Sigmoid colon (tissue), 7 donors: ENCODE measurements around the gene GDPD5. TPM values are rescaled to one million over a fixed set of nuclear protein-coding genes. Genes with fewer than 3 reads are reported as not detected.
A peak's percentile ranks its signal among the peaks of the same experiment; 100 is the strongest.

ENCODE experiments used
- DNase-seq: peaks from one replicate; pipeline ENCODE4 v3.0.0-alpha.2; 2019
- H3K27ac ChIP-seq, 4 donors: fragments of 200-600 bp; sonication (generic); one replicate each; pipeline ENCODE4 v1.5.1; 2016 to 2019; ENCODE audit warnings: mild to moderate bottlenecking in 1 of 4
- H3K27me3 ChIP-seq, 3 donors: fragments of 200-600 bp; sonication (generic); one replicate each; pipeline ENCODE4 v1.5.1; 2019; ENCODE audit warnings: mild to moderate bottlenecking in 1 of 3
- H3K36me3 ChIP-seq, 4 donors: fragments of 200-600 bp; sonication (generic); one replicate each; pipeline ENCODE4 v1.5.1; 2016 to 2019
- H3K4me1 ChIP-seq, 4 donors: fragments of 200-600 bp; sonication (generic); one replicate each; pipeline ENCODE4 v1.5.1; 2017 to 2019
- H3K4me3 ChIP-seq, 4 donors: fragments of 200-600 bp; sonication (generic); one replicate each; pipeline ENCODE4 v1.5.1; 2017 to 2019; ENCODE audit warnings: mild to moderate bottlenecking in 2 of 4, moderate library complexity in 1 of 4
- H3K9me3 ChIP-seq, 4 donors: fragments of 200-600 bp in 3 of 4; sonication (generic) in 3 of 4; one replicate each; pipeline versions ENCODE4 v1.5.1 to v1.6.1; 2013 to 2019
- CTCF ChIP-seq, 4 experiments: fragments of 450-650 bp in 3 of 4; fragments of 200-600 bp in 1 of 4; IDR thresholded peaks; one replicate each; pipeline ENCODE4 v1.5.1; 2016 to 2019; ENCODE audit warnings: antibody characterized with exemption in 4 of 4, mild to moderate bottlenecking in 3 of 4, moderate library complexity in 2 of 4
- EP300 ChIP-seq, 4 donors: sonication (generic); formaldehyde crosslinking; IDR thresholded peaks; one replicate each; pipeline ENCODE4 v1.6.1; 2017; ENCODE audit warnings: antibody characterized with exemption in 4 of 4
- POLR2A ChIP-seq, 2 donors: fragments of 450-650 bp; IDR thresholded peaks; one replicate each; pipeline ENCODE4 v1.6.1; 2016; ENCODE audit warnings: antibody characterized with exemption in 2 of 2, mild to moderate bottlenecking in 2 of 2, moderate library complexity in 2 of 2
- POLR2AphosphoS5 ChIP-seq, 4 donors: sonication (generic); formaldehyde crosslinking; IDR thresholded peaks; one replicate each; pipeline ENCODE4 v1.6.1; 2017; ENCODE audit warnings: antibody characterized with exemption in 4 of 4
- WGBS, 2 donors: extraction: QIAGEN DNeasy Blood & Tissue Kit; methylation state at CpG; one replicate each; pipeline ENCODE4 v1.1.7; 2013; 5-methylcytosine and 5-hydroxymethylcytosine counted together
- intact Hi-C: fragments of 100-400 bp; cut with DNase I; formaldehyde crosslinking; loops from one replicate; pipeline ENCODE4 v1.15.1; 2023
- polyA plus RNA-seq, 3 donors: library from polyadenylated mRNA; stranded (reverse); fragments of 200-250 nt; gene quantifications; one replicate each; pipeline ENCODE4 v1.2.3, GENCODE V29; 2013
- total RNA-seq, 4 donors: library from RNA; depleted of rRNA; stranded (reverse); fragments of >200 nt; gene quantifications; one replicate each; pipeline ENCODE4 v1.1.0, GENCODE V29; 2016
- donor health status: healthy with polysubstance abuse.
- donor health status: Bipolar disorder and iron deficiency.
- donor health status: healthy.

The GDPD5 gene
- total and polyA plus RNA-seq, 7 donors = 2.4 to 8.1 (median 5.8) TPM; not detected in 1

- peaks cover 0 to 80% (median 70%) of the 10 kb centered on the region in 4 donors for H3K4me1 ChIP-seq
- no peaks in the 10 kb centered on the region for H3K9me3 ChIP-seq
- H3K27me3 ChIP-seq = no peaks in the 10 kb centered on the region
- TF ChIP-seq POLR2A (IDR thresholded peaks at IDR 0.05) (no peak), POLR2AphosphoS5 (IDR thresholded peaks at IDR 0.05) (no peak), CTCF (IDR thresholded peaks at IDR 0.05) (no peak), EP300 (IDR thresholded peaks at IDR 0.05) (no peak)
- WGBS, 2 donors = 86 to 93% methylated on average over 43 of the region's 43 CpGs
- H3K27ac ChIP-seq = peak overlapping the region; percentile 98 to 100 (median 100)
- DNase-seq = no peak
- intact Hi-C loops = no loop called here
- peaks cover 34 to 53% (median 48%) of the 10 kb centered on the region in 4 donors for H3K36me3 ChIP-seq
- H3K4me3 ChIP-seq = peak overlapping the region in 1 of 4 donors; percentile 9
Observed at GRCh38 chr11:75565916-75566762, 40.4 kb upstream of the GDPD5 start.

- Histone ChIP-seq H3K27ac (peak overlapping the region; percentile 98 to 100 (median 100)), H3K4me1 (peaks cover 0 to 83% (median 73%) of the 10 kb centered on the region in 4 donors), H3K27me3 (no peaks in the 10 kb centered on the region), H3K9me3 (no peaks in the 10 kb centered on the region), H3K36me3 (peaks cover 27 to 45% (median 40%) of the 10 kb centered on the region in 4 donors), H3K4me3 (peak overlapping the region in 2 of 4 donors; percentile 9 to 84)
- intact Hi-C loops = no loop called here
- TF ChIP-seq POLR2AphosphoS5 (IDR thresholded peaks at IDR 0.05) = peak in 2 of 4 donors; percentile 20 to 51
- no peak for TF ChIP-seq EP300 (IDR thresholded peaks at IDR 0.05)
- no peak for TF ChIP-seq CTCF (IDR thresholded peaks at IDR 0.05)
- no peak for TF ChIP-seq POLR2A (IDR thresholded peaks at IDR 0.05)
- 57 to 68% methylated on average over 5 of the region's 5 CpGs for WGBS, 2 donors
- peak; percentile 88 for DNase-seq
Observed at GRCh38 chr11:75565221-75565814, 39.6 kb upstream of the GDPD5 start.

GRCh38 chr11:75563978-75564552 is 38.3 kb upstream of the GDPD5 start:
- peak overlapping the region; percentile 80 to 91 (median 84) for H3K4me3 ChIP-seq
- H3K9me3 ChIP-seq = no peaks in the 10 kb centered on the region
- TF ChIP-seq CTCF (IDR thresholded peaks at IDR 0.05) (peak in 3 of 4 experiments; percentile 38 to 74 (median 55)), EP300 (IDR thresholded peaks at IDR 0.05) (no peak), POLR2AphosphoS5 (IDR thresholded peaks at IDR 0.05) (peak in 2 of 4 donors; percentile 46 to 64), POLR2A (IDR thresholded peaks at IDR 0.05) (no peak)
- H3K36me3 ChIP-seq = peaks cover 14 to 32% (median 28%) of the 10 kb centered on the region in 4 donors
- peak; percentile 90 for DNase-seq
- peak overlapping the region; percentile 98 to 100 (median 100) for H3K27ac ChIP-seq
- peaks cover 0 to 89% (median 83%) of the 10 kb centered on the region in 4 donors for H3K4me1 ChIP-seq
- 66 to 78% methylated on average over 9 of the region's 9 CpGs for WGBS, 2 donors
- intact Hi-C loops = no loop called here
- H3K27me3 ChIP-seq = no peaks in the 10 kb centered on the region

- DNase-seq = no peak
- Histone ChIP-seq H3K4me1 (peaks cover 0 to 90% (median 87%) of the 10 kb centered on the region in 4 donors), H3K36me3 (peaks cover 11 to 27% (median 22%) of the 10 kb centered on the region in 4 donors), H3K27ac (peak overlapping the region; percentile 98 to 100 (median 100)), H3K9me3 (no peaks in the 10 kb centered on the region), H3K4me3 (peak overlapping the region; percentile 80 to 91 (median 84)), H3K27me3 (no peaks in the 10 kb centered on the region)
- TF ChIP-seq POLR2AphosphoS5 (IDR thresholded peaks at IDR 0.05) = no peak
- TF ChIP-seq EP300 (IDR thresholded peaks at IDR 0.05) = no peak
- no peak for TF ChIP-seq CTCF (IDR thresholded peaks at IDR 0.05)
- TF ChIP-seq POLR2A (IDR thresholded peaks at IDR 0.05) = no peak
- WGBS, 2 donors = 55 to 59% methylated on average over 5 of the region's 5 CpGs
- intact Hi-C loops = no loop called here
Observed at GRCh38 chr11:75563501-75563977, 37.8 kb upstream of the GDPD5 start.
